Globus pallidus (tissue), 1 donor: ENCODE data around the gene TPD52L1.

ENCODE experiments used
- DNase-seq: peaks from one replicate; pipeline ENCODE4 v3.0.0-alpha.2; 2015; ENCODE audit warnings: low spot score

The TPD52L1 gene

DNA sequence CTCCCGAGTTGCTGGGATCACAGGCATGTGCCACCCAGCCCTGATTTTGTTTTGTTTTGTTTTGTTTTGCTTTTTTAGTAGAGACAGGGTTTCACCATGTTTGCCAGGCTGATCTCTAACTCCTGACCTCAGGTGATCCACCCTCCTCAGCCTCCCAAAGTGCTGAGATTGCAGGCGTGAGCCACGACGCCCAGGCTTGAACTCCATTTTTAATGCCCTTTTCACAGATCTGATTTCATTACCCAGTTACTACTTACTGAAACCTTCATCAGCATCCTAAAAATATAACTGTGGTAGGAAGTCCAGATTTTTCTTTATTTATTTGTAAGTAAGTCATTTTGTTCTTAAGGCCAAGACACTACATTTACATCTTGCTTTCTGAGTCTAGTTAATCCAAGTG lies 84.2 kb downstream of the TPD52L1 start:
- no peak for DNase-seq

GRCh38 chr6:125245109-125245508 lies 91.5 kb downstream of the TPD52L1 start:
- no peak for DNase-seq

DNA sequence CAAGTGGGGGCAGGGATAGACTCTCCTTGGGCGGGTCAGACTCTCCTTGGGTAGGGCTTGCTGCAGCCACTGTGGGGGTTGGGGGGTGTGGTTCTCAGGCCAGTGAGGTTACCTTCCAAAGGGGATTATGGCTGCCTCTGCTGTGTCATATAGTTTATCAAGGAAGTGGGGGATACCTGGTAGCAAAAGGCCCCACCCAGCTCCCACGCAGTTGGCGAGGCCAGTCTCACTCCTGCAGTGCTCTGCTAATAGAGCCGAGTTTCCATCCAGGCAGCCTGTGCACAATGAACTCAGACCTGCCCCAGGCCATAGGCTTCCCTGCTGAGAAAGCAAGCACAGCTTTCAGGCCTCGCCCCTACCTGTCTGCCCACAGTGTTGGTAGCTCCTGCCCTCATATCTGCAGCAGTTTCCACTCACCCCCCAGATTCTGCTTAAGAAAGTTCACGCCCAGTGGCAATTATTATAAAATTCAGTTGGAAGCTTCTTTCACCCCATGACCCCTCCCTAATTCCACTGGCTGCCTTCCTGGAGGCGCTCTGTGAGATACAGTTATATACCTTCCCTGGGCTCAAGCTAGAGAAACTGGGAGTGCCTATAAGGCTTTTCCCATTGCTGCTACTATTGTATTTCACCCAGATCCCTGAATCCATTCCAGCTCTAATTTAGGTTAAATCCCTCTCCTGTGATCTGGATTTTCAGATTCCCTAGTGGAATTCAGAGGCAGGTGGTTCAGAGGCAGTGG lies 92.1 kb downstream of the TPD52L1 start:
- no peak for DNase-seq

DNA sequence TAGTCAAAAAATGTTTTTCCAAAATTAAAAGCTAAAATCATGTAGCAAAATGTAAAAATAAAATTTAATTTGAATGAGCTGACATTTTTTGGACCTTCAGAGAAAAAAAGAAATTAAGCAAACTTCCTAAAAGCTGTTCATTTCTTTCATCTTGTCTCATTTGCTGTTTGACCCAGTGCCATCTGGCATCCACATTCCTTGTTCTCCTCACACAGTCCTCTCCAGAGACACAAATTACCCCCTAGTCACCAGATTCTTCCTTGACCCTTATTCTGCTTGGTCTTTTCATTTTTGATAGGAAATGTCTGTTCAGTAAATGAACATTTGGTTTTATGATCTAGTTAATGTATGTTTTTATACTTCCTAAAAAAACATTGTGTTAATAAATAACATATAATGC lies 93.0 kb downstream of the TPD52L1 start:
- no peak for DNase-seq

GRCh38 chr6:125248136-125248535 lies 94.6 kb downstream of the TPD52L1 start:
- no peak for DNase-seq

- no peak for DNase-seq
Measured at GRCh38 chr6:125250511-125250910, 96.9 kb downstream of the TPD52L1 start.

GRCh38 chr6:125251516-125252220 lies 98.1 kb downstream of the TPD52L1 start:
- DNase-seq, result no peak

DNA sequence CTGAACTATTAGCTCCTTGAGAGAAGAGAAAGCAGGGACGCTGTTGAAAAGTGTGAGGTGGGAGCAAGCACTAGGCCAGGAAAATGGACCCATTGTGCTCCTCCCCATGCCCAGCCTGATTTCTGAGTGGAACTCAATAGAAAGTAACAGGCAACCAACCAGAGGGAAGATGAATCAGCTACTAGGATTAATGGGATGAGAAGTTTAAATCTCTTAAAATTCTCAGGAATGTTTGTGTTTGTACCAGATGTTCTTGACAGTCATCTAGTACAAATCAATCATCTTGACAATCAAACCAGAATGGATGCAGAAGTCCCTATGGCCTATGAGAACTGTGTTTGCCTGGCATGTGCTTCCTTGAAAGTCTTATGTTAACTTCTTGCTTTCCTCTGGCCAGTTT lies 99.3 kb downstream of the TPD52L1 start:
- no peak for DNase-seq

DNA sequence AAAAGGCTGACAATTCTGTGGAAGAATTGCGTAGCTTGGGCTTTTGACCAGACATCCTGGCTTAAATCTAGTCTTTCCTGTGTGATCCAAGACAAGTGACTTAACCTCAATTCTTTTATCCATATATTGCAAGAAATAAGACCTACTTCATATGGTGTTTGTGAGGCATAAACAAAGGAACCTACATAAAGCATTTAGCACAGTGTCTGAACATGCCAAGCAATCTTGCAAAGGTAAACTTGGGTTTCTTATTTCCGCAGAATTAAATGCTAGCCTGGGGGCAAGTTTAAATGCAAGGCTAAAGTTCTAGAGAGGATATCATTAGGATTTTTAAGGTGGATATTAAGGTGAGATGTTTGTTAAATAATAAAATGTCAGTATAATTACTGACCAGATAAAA lies 100.3 kb downstream of the TPD52L1 start:
- no peak for DNase-seq

DNA sequence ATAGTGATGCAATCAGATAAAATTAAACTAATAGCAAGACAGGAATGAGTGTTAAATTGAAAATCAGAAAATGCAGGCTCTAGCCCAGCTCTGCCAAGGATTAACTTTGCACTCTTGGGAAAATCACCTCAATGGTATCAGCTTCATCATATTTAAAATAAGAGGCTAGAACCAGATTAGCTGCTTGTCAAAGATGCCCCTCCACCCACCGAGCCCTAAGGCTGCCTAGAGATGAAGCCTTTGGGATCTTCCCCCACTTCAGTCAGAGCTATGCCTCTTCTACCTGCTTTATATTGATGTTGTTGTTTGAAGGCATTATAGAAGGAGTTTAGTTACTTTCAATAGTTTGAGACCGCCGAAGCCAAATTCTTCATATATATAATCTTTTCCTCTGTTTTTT lies 100.7 kb downstream of the TPD52L1 start:
- no peak for DNase-seq

- DNase-seq, result no peak
Measured at GRCh38 chr6:125255201-125255600, 101.6 kb downstream of the TPD52L1 start.

GRCh38 chr6:125257351-125257750 lies 103.8 kb downstream of the TPD52L1 start:
- DNase-seq, result no peak

GRCh38 chr6:125258651-125259353 lies 105.2 kb downstream of the TPD52L1 start:
- no peak for DNase-seq

DNA sequence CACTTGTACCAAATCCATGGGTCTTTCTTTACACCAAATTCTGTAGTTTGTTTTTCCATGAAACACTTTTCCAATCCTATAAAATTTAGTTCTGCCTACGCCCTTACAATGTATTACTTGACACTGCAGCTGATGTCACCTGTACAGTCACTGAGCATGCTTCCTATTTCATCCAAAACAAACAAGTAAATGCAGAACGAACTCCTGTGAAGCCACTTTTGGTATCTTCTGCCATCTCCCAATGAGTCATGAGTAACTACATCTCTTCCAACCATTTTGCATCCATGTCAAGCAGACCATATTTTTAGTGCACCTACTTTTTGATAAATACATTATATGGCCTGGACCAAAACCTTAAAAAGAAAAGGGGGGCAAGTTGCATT lies 105.8 kb downstream of the TPD52L1 start:
- DNase-seq, result no peak

DNA sequence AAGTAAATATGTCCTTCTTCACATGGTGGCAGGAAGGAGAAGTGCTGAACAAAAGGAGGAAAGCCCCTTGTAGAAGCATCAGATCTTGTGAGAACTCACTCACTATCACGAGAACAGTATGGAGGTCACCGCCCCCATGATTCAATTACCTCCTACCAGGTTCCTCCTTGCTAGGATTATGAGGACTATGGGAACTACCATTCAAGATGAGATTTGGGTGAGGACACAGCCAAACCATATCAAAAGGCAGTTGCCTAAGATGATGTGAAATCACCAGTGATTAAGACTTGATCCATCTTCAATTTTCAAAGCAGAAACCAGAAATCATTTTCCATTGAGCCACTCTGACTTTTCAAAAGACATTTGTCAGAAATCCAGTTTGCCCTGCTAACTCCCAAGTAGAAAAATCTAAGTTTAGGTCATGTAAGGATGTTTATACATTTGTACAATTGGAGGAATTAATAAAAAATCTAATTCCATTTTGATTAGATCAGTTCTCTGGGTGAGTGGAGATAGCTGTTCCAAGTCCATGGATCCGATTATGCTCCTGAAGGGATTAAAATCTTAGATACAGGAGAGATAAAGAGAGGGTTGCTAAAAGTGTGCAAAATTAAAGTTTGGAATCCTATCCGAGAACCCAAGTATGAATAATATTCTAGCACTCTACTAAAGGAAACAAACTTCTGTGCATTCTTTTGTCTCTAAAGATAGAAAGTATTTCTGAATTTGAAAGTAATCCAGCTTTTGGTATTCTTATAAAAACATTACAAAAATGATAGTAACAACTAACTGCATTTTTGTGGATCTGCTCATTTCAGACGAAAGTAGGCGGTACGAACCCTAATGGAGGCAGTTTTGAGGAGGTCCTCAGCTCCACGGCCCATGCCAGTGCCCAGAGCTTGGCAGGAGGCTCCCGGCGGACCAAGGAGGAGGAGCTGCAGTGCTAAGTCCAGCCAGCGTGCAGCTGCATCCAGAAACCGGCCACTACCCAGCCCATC lies 108.7 kb downstream of the TPD52L1 start:
- no peak for DNase-seq

DNA sequence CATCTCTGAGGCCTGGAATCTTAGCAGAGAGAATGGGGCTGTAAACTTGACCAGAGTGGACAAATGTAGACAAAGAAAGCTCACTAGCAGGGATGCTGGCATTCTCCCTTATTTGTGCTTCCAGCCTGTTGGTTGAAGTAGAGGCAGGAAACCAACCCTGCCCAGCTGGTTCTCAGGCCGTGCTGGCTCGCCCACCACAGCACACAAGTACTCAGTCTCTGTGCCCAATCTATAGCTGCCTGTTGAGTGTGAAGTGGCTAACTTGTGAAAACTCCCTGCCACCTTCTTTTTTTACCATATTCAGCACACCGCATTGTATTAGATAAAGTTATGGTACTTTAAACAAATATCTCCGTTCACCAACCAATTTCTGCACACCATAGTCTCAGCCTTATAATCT lies 110.9 kb downstream of the TPD52L1 start:
- no peak for DNase-seq

GRCh38 chr6:125267806-125268523 lies 114.4 kb downstream of the TPD52L1 start:
- no peak for DNase-seq

DNA sequence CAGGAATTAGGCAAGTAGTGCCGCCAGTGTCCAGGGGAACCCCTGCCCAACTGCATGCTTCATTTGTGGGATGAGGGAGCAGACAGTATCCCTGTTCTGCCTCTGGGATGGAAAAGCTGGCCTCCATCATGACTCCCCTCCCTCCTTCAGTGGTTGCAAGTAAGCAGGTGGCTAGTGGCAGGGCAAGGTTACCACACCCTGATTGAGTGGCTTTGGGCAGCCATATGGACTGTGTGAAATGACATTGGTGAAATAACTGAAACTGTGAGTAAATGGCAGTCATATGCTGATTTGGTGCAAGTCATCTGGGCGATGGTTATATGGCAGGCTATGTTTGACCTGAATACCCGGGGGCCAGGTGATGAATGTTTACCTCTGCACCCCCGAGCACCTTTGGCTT lies 115.2 kb downstream of the TPD52L1 start:
- no peak for DNase-seq

DNA sequence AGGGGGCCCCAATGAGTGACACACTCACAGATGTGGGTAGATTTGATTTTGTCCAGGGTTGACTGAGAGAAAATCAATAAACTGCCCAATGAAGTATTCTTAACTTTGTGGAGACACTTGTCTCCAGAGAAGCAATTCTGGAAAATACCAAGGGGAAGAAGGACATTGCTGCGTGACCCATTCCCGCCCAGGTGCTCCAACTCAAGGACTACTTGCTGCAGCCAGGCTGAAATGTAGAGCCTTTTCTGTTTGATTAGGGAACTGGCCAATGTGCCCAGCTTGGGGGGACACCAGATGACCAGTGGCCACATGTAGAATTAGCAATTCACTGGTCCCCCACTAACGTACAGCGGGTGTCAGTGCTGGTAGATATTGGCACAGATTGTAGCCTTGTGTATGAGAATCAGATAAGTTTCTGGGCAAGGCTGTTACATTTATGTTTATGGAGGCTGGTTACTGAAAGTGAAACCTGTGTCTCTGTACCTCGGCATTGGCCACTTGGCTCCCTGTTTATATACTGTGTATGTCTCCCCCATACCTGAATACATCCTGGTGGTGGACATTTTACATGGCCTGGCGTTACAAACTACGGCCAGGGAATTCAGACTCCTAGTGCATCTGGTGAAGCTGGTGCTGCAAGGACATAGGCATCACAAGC lies 115.9 kb downstream of the TPD52L1 start:
- no peak for DNase-seq

DNA sequence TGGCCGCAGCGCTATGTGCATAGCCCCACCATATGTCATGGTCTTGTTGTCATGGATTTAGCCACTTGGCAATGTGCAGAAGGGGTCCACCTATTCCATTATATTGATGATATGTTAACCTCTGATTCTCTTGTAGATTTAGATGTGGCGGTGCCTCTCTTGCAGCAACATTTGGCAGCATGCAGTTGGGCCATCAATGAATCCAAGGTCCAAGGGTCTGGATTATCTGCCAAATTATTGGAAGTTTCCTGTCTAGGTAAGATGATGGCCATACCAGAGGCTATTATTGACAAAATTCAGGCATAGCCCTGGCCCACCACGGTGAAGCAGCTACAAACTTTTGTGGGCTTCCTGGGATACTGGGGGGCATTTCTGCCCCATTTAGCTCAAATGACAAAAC lies 116.8 kb downstream of the TPD52L1 start:
- no peak for DNase-seq
